Osteoblast (primary cell): ENCODE results near the gene RAB6D. TPM values are rescaled to one million over a fixed set of nuclear protein-coding genes. Genes with fewer than 3 reads are reported as not detected.
"Not testable (repeated sequence)": the region's sequence is repeated elsewhere in the genome, so short reads cannot be mapped to it uniquely, and the experiment has no call there.

ENCODE experiments used
- DNase-seq: peaks from one replicate; pipeline ENCODE4 v3.0.0; 2011; ENCODE audit warnings: low spot score, mixed read lengths; ENCODE audit not compliant: insufficient read length; ENCODE audit errors: missing footprints
- H2AFZ ChIP-seq: 2 replicates; pipeline ENCODE4 v1.6.0; 2011; ENCODE audit warnings: mild to moderate bottlenecking, low read length
- H3K27ac ChIP-seq: 2 replicates; pipeline ENCODE4 v1.5.1; 2011; ENCODE audit warnings: mild to moderate bottlenecking, low read depth, low read length, moderate library complexity
- H3K27me3 ChIP-seq: 2 replicates; pipeline ENCODE4 v1.6.0; 2012; ENCODE audit warnings: mild to moderate bottlenecking, control low read depth, inconsistent platforms, low read length, moderate library complexity; ENCODE audit not compliant: insufficient read depth
- H3K36me3 ChIP-seq: 2 replicates; pipeline ENCODE4 v1.5.1; 2011; ENCODE audit warnings: mild to moderate bottlenecking, low read length, control low read depth, moderate library complexity; ENCODE audit not compliant: insufficient read depth
- H3K4me1 ChIP-seq: 2 replicates; pipeline ENCODE4 v1.5.1; 2011; ENCODE audit warnings: mild to moderate bottlenecking, low read length, control low read depth, moderate library complexity; ENCODE audit not compliant: insufficient read depth
- H3K4me2 ChIP-seq: 2 replicates; pipeline ENCODE4 v1.6.0; 2011; ENCODE audit warnings: mild to moderate bottlenecking, low read length; ENCODE audit not compliant: insufficient read depth
- H3K4me3 ChIP-seq: fragments of 200-600 bp; sonication (generic); 3 replicates; pipeline ENCODE4 v1.5.1; 2012; ENCODE audit warnings: mild to moderate bottlenecking, low read length, inconsistent platforms; ENCODE audit not compliant: insufficient read depth
- H3K79me2 ChIP-seq: 2 replicates; pipeline ENCODE4 v1.6.0; 2012; ENCODE audit warnings: mild to moderate bottlenecking, low read length, control low read depth, inconsistent platforms; ENCODE audit not compliant: insufficient read depth
- H3K9me3 ChIP-seq: 2 replicates; pipeline ENCODE4 v1.5.1; 2011; ENCODE audit warnings: low read depth, low read length, control low read depth
- H4K20me1 ChIP-seq: 2 replicates; pipeline ENCODE4 v1.6.0; 2012; ENCODE audit warnings: mild to moderate bottlenecking, low read length, control low read depth; ENCODE audit not compliant: insufficient read depth
- CTCF ChIP-seq: IDR thresholded peaks from 2 replicates; pipeline ENCODE4 v1.5.1; 2011; ENCODE audit warnings: mild to moderate bottlenecking, low read depth, low read length, moderate library complexity; ENCODE audit errors: extremely low read depth
- total RNA-seq: library from RNA; depleted of rRNA; stranded (reverse); fragments of >200 nt; gene quantifications from 2 replicates; pipeline ENCODE4 v1.2.3, GENCODE V29; 2012

Gene RAB6D
- total RNA-seq, 1 donor = not detected

DNA sequence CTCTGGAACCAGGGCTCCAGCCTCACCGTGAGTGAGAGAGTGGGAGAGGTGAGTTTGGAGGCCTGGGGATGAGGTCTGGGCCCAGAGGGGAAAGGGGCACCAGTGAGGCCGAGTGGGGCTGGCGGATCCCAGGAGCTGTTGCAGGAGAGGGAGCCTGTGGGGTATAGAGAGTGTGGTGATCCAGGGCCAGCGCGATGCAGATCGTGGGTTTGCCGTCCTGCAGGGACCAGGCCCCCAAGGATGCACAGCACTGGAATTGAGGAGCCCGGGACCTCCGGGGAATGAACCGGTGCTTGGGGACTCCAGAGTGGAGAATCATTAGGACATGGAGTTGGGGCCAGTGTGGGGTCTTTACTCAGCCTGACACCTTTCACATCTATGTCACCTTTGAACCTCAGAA is 25.7 kb upstream of the RAB6D start:
- H3K4me2 ChIP-seq = no peak overlapping the region
- H3K79me2 ChIP-seq = no peaks in the 10 kb centered on the region
- H4K20me1 ChIP-seq = no peaks in the 10 kb centered on the region
- H3K9me3 ChIP-seq = no peaks in the 10 kb centered on the region
- no peaks in the 10 kb centered on the region for H3K36me3 ChIP-seq
- no peaks in the 10 kb centered on the region for H3K4me1 ChIP-seq
- TF ChIP-seq CTCF = no peak
- no peak overlapping the region for H3K4me3 ChIP-seq
- no peak overlapping the region for H2AFZ ChIP-seq
- no peak for DNase-seq
- no peak overlapping the region for H3K27ac ChIP-seq
- H3K27me3 ChIP-seq = no peaks in the 10 kb centered on the region

- not testable (repeated sequence) for H3K79me2 ChIP-seq, H3K27ac ChIP-seq, H3K4me1 ChIP-seq, H4K20me1 ChIP-seq, H3K36me3 ChIP-seq, H2AFZ ChIP-seq, H3K4me3 ChIP-seq, H3K9me3 ChIP-seq, H3K4me2 ChIP-seq, H3K27me3 ChIP-seq
- peak; percentile 61 for DNase-seq
These were observed 24.9 kb upstream of the RAB6D start for GRCh38 chr2:131388834-131389233.

- H3K27ac ChIP-seq, H3K9me3 ChIP-seq, DNase-seq, H4K20me1 ChIP-seq, H2AFZ ChIP-seq, H3K27me3 ChIP-seq, H3K36me3 ChIP-seq, H3K79me2 ChIP-seq, H3K4me2 ChIP-seq, H3K4me1 ChIP-seq, H3K4me3 ChIP-seq: not testable (repeated sequence)
These were observed 9.1 kb upstream of the RAB6D start for GRCh38 chr2:131373111-131373510.

DNA sequence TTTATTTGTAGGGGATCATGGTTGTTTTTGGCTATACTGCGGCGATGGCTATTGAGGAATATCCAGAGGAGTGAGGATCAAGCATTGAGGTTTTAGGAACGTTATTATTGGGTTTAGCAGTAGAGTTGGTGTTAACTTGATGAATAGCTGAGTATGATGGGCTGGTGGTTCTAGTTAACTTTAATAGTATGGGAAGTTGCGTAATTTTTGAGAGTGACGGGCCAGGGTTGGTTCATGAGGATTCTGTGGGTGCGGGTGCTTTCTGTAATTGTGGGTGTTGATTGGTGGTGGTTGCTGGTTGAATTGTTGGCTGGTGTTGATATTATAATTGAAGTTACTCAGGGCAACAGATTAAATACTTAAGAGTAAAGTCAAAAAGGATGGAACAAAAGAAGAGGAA is 6.0 kb upstream of the RAB6D start:
- H3K9me3 ChIP-seq = no peaks in the 10 kb centered on the region
- H3K27me3 ChIP-seq = peaks cover 1% of the 10 kb centered on the region
- DNase-seq = no peak
- H4K20me1 ChIP-seq = no peaks in the 10 kb centered on the region
- H3K4me2 ChIP-seq = no peak overlapping the region
- H3K4me1 ChIP-seq = no peaks in the 10 kb centered on the region
- H3K4me3 ChIP-seq = no peak overlapping the region
- no peak for TF ChIP-seq CTCF
- no peaks in the 10 kb centered on the region for H3K79me2 ChIP-seq
- H3K36me3 ChIP-seq = no peaks in the 10 kb centered on the region
- no peak overlapping the region for H2AFZ ChIP-seq
- H3K27ac ChIP-seq = no peak overlapping the region

DNA sequence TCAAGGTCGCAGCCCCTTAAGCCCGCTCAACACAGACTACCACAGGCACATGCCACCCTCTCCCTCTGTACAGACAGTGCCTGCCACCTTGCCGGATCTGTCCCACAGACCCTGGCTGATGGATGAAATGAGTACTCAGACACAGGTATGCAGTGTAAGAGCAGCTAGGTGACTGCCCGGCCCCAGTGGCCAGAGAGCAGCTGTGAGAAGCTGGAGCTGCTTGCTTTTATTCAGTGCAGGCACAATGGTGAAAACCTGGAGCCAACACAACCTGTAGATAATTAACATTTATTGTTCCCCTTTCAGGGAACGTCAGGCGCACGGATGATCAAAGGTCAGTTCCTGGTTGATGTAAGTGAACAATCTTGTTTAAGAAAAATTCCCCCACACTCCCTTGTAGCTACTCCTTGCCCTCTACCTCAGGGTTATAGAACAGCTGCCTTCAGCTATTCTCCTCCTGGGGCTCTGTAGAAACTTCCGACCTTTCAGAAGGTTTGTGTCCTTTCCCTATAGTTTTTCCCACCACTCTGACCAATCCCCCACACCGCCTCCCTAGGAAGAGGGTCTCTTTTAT is 4.6 kb upstream of the RAB6D start:
- not testable (repeated sequence) for H3K9me3 ChIP-seq

More for the DNA sequence above, 4.6 kb upstream of the RAB6D start:
- not testable (repeated sequence) for H4K20me1 ChIP-seq, H2AFZ ChIP-seq, H3K27me3 ChIP-seq, H3K36me3 ChIP-seq, DNase-seq, H3K4me1 ChIP-seq, H3K4me2 ChIP-seq, H3K27ac ChIP-seq, H3K79me2 ChIP-seq, H3K4me3 ChIP-seq
